HFFc6 (cell line): ENCODE measurements around the gene KPNB1. TPM values are rescaled to one million over a fixed set of nuclear protein-coding genes. Genes with fewer than 3 reads are reported as not detected.

ENCODE experiments used
- DNase-seq: peaks from one replicate; pipeline ENCODE4 v3.0.0-alpha.2; 2018
- H3K27ac Mint-ChIP-seq: 2 replicates; pipeline ENCODE4 v1.8.0; 2020; ENCODE audit warnings: mild to moderate bottlenecking, mixed read lengths
- H3K27me3 Mint-ChIP-seq: 2 replicates; pipeline ENCODE4 v1.8.0; 2021; ENCODE audit warnings: mild to moderate bottlenecking, moderate library complexity, mixed read lengths; ENCODE audit not compliant: insufficient read depth
- H3K36me3 Mint-ChIP-seq: 2 replicates; pipeline ENCODE4 v1.8.0; 2021; ENCODE audit warnings: low read depth, mixed read lengths
- H3K4me1 Mint-ChIP-seq: 2 replicates; pipeline ENCODE4 v1.8.0; 2020; ENCODE audit warnings: low read depth, mixed read lengths
- H3K4me3 Mint-ChIP-seq: 2 replicates; pipeline ENCODE4 v1.8.0; 2020; ENCODE audit warnings: mild to moderate bottlenecking, moderate library complexity, mixed read lengths
- H3K9me3 Mint-ChIP-seq: 2 replicates; pipeline ENCODE4 v1.8.0; 2020; ENCODE audit warnings: mild to moderate bottlenecking, mixed read lengths
- CTCF ChIP-seq: fragments of 200-600 bp; sonication (generic); IDR thresholded peaks from 2 replicates; pipeline ENCODE4 v1.5.0; 2021; ENCODE audit warnings: antibody characterized with exemption, mild to moderate bottlenecking
- total RNA-seq, 6 experiments: library from RNA; stranded (reverse); fragmentation: NEBNext Ultra II Directional; extraction: Animal tissue kit (Norgen Biotek cat#: 25700); gene quantifications; 2 replicates in 1 of 6; 3 replicates in 5 of 6; pipeline ENCODE4 v1.2.3, GENCODE V29; 2021

Gene KPNB1
- total RNA-seq, 6 experiments from 2014 or later: 439 to 580 (median 549) TPM

GRCh38 chr17:47725446-47726111 lies 75.9 kb downstream of the KPNB1 start:
- DNase-seq: no peak
- no peak overlapping the region for H3K27ac Mint-ChIP-seq
- H3K4me1 Mint-ChIP-seq: peaks cover 12% of the 10 kb centered on the region
- no peaks in the 10 kb centered on the region for H3K9me3 Mint-ChIP-seq
- TF ChIP-seq CTCF: peak; percentile 30
- peaks cover 76% of the 10 kb centered on the region for H3K27me3 Mint-ChIP-seq
- H3K4me3 Mint-ChIP-seq: no peak overlapping the region
- H3K36me3 Mint-ChIP-seq: no peaks in the 10 kb centered on the region

GRCh38 chr17:47726796-47727703 lies 77.3 kb downstream of the KPNB1 start:
- DNase-seq: no peak
- no peak overlapping the region for H3K4me3 Mint-ChIP-seq
- peaks cover 78% of the 10 kb centered on the region for H3K27me3 Mint-ChIP-seq
- no peaks in the 10 kb centered on the region for H3K4me1 Mint-ChIP-seq
- H3K9me3 Mint-ChIP-seq: no peaks in the 10 kb centered on the region
- no peak overlapping the region for H3K27ac Mint-ChIP-seq
- H3K36me3 Mint-ChIP-seq: no peaks in the 10 kb centered on the region
- TF ChIP-seq CTCF: no peak

DNA sequence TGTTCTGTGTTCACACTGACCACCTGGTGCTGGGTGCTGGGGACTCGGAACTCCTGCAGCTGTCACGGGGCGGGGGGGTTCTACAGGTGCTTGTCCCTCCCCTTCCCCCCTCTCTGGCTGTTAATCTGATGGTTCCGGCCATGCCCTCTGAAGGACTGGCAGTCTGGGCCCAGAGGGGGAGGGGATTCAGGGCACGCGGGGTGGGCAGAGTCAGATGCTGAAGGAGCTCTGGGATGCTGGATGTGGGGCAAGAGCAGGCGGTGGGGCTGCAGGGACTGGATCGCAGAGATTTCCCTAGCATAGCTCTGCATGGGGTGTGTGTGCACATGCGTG lies 78.0 kb downstream of the KPNB1 start:
- Mint-ChIP-seq H3K27ac (no peak overlapping the region), H3K9me3 (no peaks in the 10 kb centered on the region), H3K27me3 (peaks cover 78% of the 10 kb centered on the region), H3K4me1 (no peaks in the 10 kb centered on the region), H3K4me3 (no peak overlapping the region), H3K36me3 (no peaks in the 10 kb centered on the region)
- TF ChIP-seq CTCF: no peak
- DNase-seq: no peak

- Mint-ChIP-seq H3K36me3 (no peaks in the 10 kb centered on the region), H3K9me3 (no peaks in the 10 kb centered on the region), H3K4me1 (no peaks in the 10 kb centered on the region), H3K27me3 (peaks cover 76% of the 10 kb centered on the region), H3K4me3 (no peak overlapping the region), H3K27ac (no peak overlapping the region)
- no peak for TF ChIP-seq CTCF
- DNase-seq: no peak
Measured at GRCh38 chr17:47728214-47728877, 78.6 kb downstream of the KPNB1 start.

DNA sequence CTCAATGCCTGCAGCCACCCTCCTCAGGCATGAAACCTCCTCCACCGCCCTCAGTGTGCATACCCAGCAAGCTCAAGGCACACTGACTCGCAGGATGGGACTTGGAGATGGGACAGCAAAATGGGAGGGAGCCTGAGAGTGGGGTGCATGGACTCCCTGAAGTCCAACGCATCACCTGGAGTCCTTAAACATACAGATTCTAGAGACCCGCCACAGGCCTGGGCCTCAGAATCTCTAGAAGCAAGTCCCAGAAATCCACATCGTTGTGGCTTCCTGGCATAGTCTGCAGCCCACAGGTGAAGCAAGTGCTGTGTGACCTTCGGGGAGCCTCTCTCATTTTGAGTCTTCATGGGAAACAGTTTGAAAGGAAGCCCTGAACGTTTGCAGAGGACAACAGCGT lies 79.8 kb downstream of the KPNB1 start:
- H3K4me1 Mint-ChIP-seq: no peaks in the 10 kb centered on the region
- no peak overlapping the region for H3K27ac Mint-ChIP-seq
- no peaks in the 10 kb centered on the region; the same call in 1 of the 2 replicates for H3K36me3 Mint-ChIP-seq
- no peak for DNase-seq
- H3K9me3 Mint-ChIP-seq: no peaks in the 10 kb centered on the region
- peaks cover 74% of the 10 kb centered on the region for H3K27me3 Mint-ChIP-seq
- no peak for TF ChIP-seq CTCF
- no peak overlapping the region for H3K4me3 Mint-ChIP-seq
